CD4-positive, alpha-beta T cell (primary cell): ENCODE measurements around the gene COMMD3. TPM values are rescaled to one million over a fixed set of nuclear protein-coding genes. Genes with fewer than 3 reads are reported as not detected.

Experiments
- ATAC-seq: fragments of 200-7000 bp; cut with Tn5 transposase; one replicate; pipeline ENCODE4 v1.10.0; 2022; ENCODE audit warnings: mild to moderate bottlenecking; ENCODE audit not compliant: poor library complexity
- CTCF ChIA-PET: fragments of 350-600 bp; sonication (Branson Sonifier 250); formaldehyde crosslinking; loops from one replicate; lab custom pipeline; 2021; ENCODE audit warnings: antibody characterized with exemption, inconsistent platforms; lab: Charles Lee
- POLR2A ChIA-PET: fragments of 350-600 bp; sonication (Branson Sonifier 250); formaldehyde crosslinking; loops from one replicate; lab custom pipeline; 2021; ENCODE audit warnings: antibody characterized with exemption, inconsistent platforms; lab: Charles Lee
- DNase-seq, 14 experiments: peaks; one replicate each; pipeline ENCODE4 v3.0.0-alpha.2; 2013 to 2020; ENCODE audit warnings: mixed read lengths in 2 of 14
- H3K27ac ChIP-seq, 2 donors: one replicate each; pipeline versions ENCODE4 v1.5.1 to v1.7.0; 2013; ENCODE audit warnings: low read length in 2 of 2, low read depth in 1 of 2, mild to moderate bottlenecking in 1 of 2
- H3K27me3 ChIP-seq, 2 experiments: 1 replicate in 1 of 2; 2 replicates in 1 of 2; pipeline versions ENCODE4 v1.6.1 to v1.7.0; 2013; ENCODE audit warnings: low read length in 2 of 2, control low read depth in 1 of 2, mild to moderate bottlenecking in 1 of 2, moderate library complexity in 1 of 2; ENCODE audit not compliant: insufficient read depth in 2 of 2, control insufficient read depth in 1 of 2
- H3K36me3 ChIP-seq: one replicate; pipeline ENCODE4 v1.6.1; 2013; ENCODE audit warnings: low read length, control low read depth; ENCODE audit not compliant: insufficient read depth
- H3K4me1 ChIP-seq: one replicate; pipeline ENCODE4 v1.6.1; 2013; ENCODE audit warnings: low read length, control low read depth; ENCODE audit not compliant: insufficient read depth
- H3K4me3 ChIP-seq: one replicate; pipeline ENCODE4 v1.5.1; 2013; ENCODE audit warnings: mild to moderate bottlenecking, low read length, moderate library complexity
- H3K9me3 ChIP-seq, 2 experiments: 1 replicate in 1 of 2; 2 replicates in 1 of 2; pipeline versions ENCODE4 v1.6.1 to v1.7.0; 2013; ENCODE audit warnings: low read length in 2 of 2, mild to moderate bottlenecking in 2 of 2, control low read depth in 1 of 2, moderate library complexity in 1 of 2; ENCODE audit not compliant: control insufficient read depth in 1 of 2, insufficient read depth in 1 of 2
- H3K27ac Mint-ChIP-seq: one replicate; pipeline ENCODE4 v1.8.0; 2020; ENCODE audit warnings: mixed read lengths
- H3K27me3 Mint-ChIP-seq: one replicate; pipeline ENCODE4 v1.8.0; 2021; ENCODE audit warnings: mixed read lengths
- H3K36me3 Mint-ChIP-seq: one replicate; pipeline ENCODE4 v1.8.0; 2021; ENCODE audit warnings: low read depth, mixed read lengths
- H3K4me1 Mint-ChIP-seq: one replicate; pipeline ENCODE4 v1.8.0; 2021; ENCODE audit warnings: low read depth, mixed read lengths
- H3K4me3 Mint-ChIP-seq: one replicate; pipeline ENCODE4 v1.8.0; 2020; ENCODE audit warnings: mild to moderate bottlenecking, mixed read lengths
- H3K9me3 Mint-ChIP-seq: one replicate; pipeline ENCODE4 v1.8.0; 2020; ENCODE audit warnings: mixed read lengths
- CTCF ChIP-seq: fragments of 200-600 bp; IDR thresholded peaks from one replicate; pipeline ENCODE4 v1.8.0; 2022; ENCODE audit warnings: antibody characterized with exemption, mild to moderate bottlenecking
- intact Hi-C, 2 experiments: fragments of 100-400 bp; cut with DNase I in 1 of 2; cut with micrococcal nuclease in 1 of 2; formaldehyde crosslinking; loops; one replicate each; pipeline versions ENCODE4 v1.15.1 to v1.9.0; 2023 to 2025; cut with DNase I, micrococcal nuclease
- total RNA-seq, 174 experiments: library from RNA in 2 of 174; stranded (reverse) in 2 of 174; gene quantifications; one replicate each; pipeline ENCODE4 v1.2.3 and lab custom pipeline; 2021 to 2026

Gene COMMD3
- total RNA-seq, 2 experiments from 2014 or later: 43.2 to 51.0 TPM

GRCh38 chr10:22321924-22322640, 5.9 kb downstream of the COMMD3 start:
- H3K27me3 ChIP-seq: peaks cover 5 to 27% of the 10 kb centered on the region in 2 experiments
- intact Hi-C loops: loop anchor here (5.0 to 10.0 kb wide), 3 partner anchors 320 to 825 kb away; partner anchors contain the start of genes DNAJC1 (in 1 of the 2) and PIP4K2A (in 1 of the 2)
- no peak for TF ChIP-seq CTCF
- Mint-ChIP-seq H3K4me1 (peaks cover 68% of the 10 kb centered on the region), H3K27me3 (peaks cover 67% of the 10 kb centered on the region), H3K4me3 (peak overlapping the region; percentile 87), H3K9me3 (no peaks in the 10 kb centered on the region), H3K36me3 (peaks cover 36% of the 10 kb centered on the region), H3K27ac (peak overlapping the region; percentile 83)
- POLR2A ChIA-PET: interaction anchor here (0.6 to 5.9 kb wide), 13 partner anchors 10 to 325 kb away, joined by 3 to 48 read pairs (median 4); partner anchors contain the start of gene DNAJC1
- peaks cover 0 to 4% of the 10 kb centered on the region in 2 experiments for H3K9me3 ChIP-seq
- CTCF ChIA-PET: interaction anchor here (1.6 kb wide), 1 partner anchor 10 kb away, joined by 4 read pairs; no protein-coding TSS in a partner anchor
- H3K4me1 ChIP-seq: peaks cover 27% of the 10 kb centered on the region
- no peak overlapping the region for H3K27ac ChIP-seq
- DNase-seq (peak in 3 of 14 experiments; percentile 37 to 68 (median 41)), ATAC-seq (peak; percentile 5)
- peaks cover 2% of the 10 kb centered on the region for H3K36me3 ChIP-seq
- H3K4me3 ChIP-seq: peak overlapping the region; percentile 69

GRCh38 chr10:22322641-22323160, 6.5 kb downstream of the COMMD3 start:
- Mint-ChIP-seq H3K4me3 (peak overlapping the region; percentile 87), H3K9me3 (no peaks in the 10 kb centered on the region), H3K4me1 (peaks cover 62% of the 10 kb centered on the region), H3K27me3 (peaks cover 66% of the 10 kb centered on the region), H3K27ac (peak overlapping the region; percentile 83), H3K36me3 (peaks cover 40% of the 10 kb centered on the region)
- intact Hi-C loops: loop anchor here (5.0 to 10.0 kb wide), 3 partner anchors 320 to 825 kb away; partner anchors contain the start of genes DNAJC1 (in 1 of the 2) and PIP4K2A (in 1 of the 2)
- H3K9me3 ChIP-seq: peaks cover 0 to 4% of the 10 kb centered on the region in 2 experiments
- ATAC-seq (no peak), DNase-seq (no peak)
- H3K36me3 ChIP-seq: peaks cover 3% of the 10 kb centered on the region
- H3K4me3 ChIP-seq: peak overlapping the region; percentile 69
- no peak for TF ChIP-seq CTCF
- peaks cover 27% of the 10 kb centered on the region for H3K4me1 ChIP-seq
- POLR2A ChIA-PET: interaction anchor here (0.6 to 5.9 kb wide), 9 partner anchors 10 to 326 kb away, joined by 3 to 48 read pairs (median 6); partner anchors contain the start of gene DNAJC1
- no peak overlapping the region for H3K27ac ChIP-seq
- CTCF ChIA-PET: interaction anchor here (1.6 kb wide), 1 partner anchor 9 kb away, joined by 4 read pairs; no protein-coding TSS in a partner anchor
- H3K27me3 ChIP-seq: peaks cover 5 to 27% of the 10 kb centered on the region in 2 experiments

GRCh38 chr10:22323538-22324305, 7.5 kb downstream of the COMMD3 start:
- intact Hi-C loops: loop anchor here (1.0 to 10.0 kb wide), 5 partner anchors 10 to 826 kb away; partner anchors contain the start of genes DNAJC1 (in 1 of the 2) and PIP4K2A (in 1 of the 2)
- no peak overlapping the region for H3K27ac ChIP-seq
- no peak for TF ChIP-seq CTCF
- peaks cover 0 to 4% of the 10 kb centered on the region in 2 experiments for H3K9me3 ChIP-seq
- Mint-ChIP-seq H3K4me1 (peaks cover 52% of the 10 kb centered on the region), H3K27me3 (peaks cover 61% of the 10 kb centered on the region), H3K9me3 (no peaks in the 10 kb centered on the region), H3K4me3 (peak overlapping the region; percentile 87), H3K27ac (peak overlapping the region; percentile 83), H3K36me3 (peaks cover 43% of the 10 kb centered on the region)
- H3K4me1 ChIP-seq: peaks cover 27% of the 10 kb centered on the region
- CTCF ChIA-PET: interaction anchor here (1.5 to 1.6 kb wide), 2 partner anchors 8 to 16 kb away, joined by 4 read pairs; no protein-coding TSS in a partner anchor
- peaks cover 9% of the 10 kb centered on the region for H3K36me3 ChIP-seq
- H3K4me3 ChIP-seq: no peak overlapping the region
- POLR2A ChIA-PET: interaction anchor here (0.7 to 5.9 kb wide), 10 partner anchors 8 to 319 kb away, joined by 3 to 48 read pairs (median 6); partner anchors contain the start of gene COMMD3
- no peak for ATAC-seq
- peaks cover 5 to 27% of the 10 kb centered on the region in 2 experiments for H3K27me3 ChIP-seq
- DNase-seq: no peak
